Spleen (tissue), 7 donors: ENCODE results near the gene DIDO1.

ENCODE experiments used
- CTCF ChIP-seq, 11 experiments: fragments of 200-600 bp in 7 of 11; fragments of 450-650 bp in 4 of 11; sonication (generic) in 4 of 11; IDR thresholded peaks in 8 of 11; conservative IDR thresholded peaks in 3 of 11; 1 replicate in 7 of 11; 2 replicates in 4 of 11; pipeline versions ENCODE4 v1.4.0 to v1.8.0; 2016 to 2021; ENCODE audit warnings: antibody characterized with exemption in 11 of 11, inconsistent platforms in 4 of 11, mild to moderate bottlenecking in 1 of 11
- POLR2A ChIP-seq, 3 donors: fragments of 450-650 bp; IDR thresholded peaks; one replicate each; pipeline ENCODE4 v1.5.1; 2017; ENCODE audit warnings: antibody characterized with exemption in 3 of 3, mild to moderate bottlenecking in 1 of 3
- POLR2AphosphoS5 ChIP-seq, 3 donors: sonication (generic); formaldehyde crosslinking; IDR thresholded peaks; one replicate each; pipeline ENCODE4 v1.5.1; 2017; ENCODE audit warnings: antibody characterized with exemption in 3 of 3
- donor health status: DM: no; HTN: no; CAD: no; lungs with moderate emphysema.
- donor health status: DM: no; HTN: no; CAD: no.
- donor health status: DM: no; HTN: no; CAD: no.

- TF ChIP-seq CTCF (IDR thresholded peaks at IDR 0.05 in 8 of 11, conservative IDR thresholded peaks at IDR 0.05 in 3 of 11): peak in 8 of 11 experiments; percentile 28 to 53 (median 45)
- no peak for TF ChIP-seq POLR2A (IDR thresholded peaks at IDR 0.05)
- TF ChIP-seq POLR2AphosphoS5 (IDR thresholded peaks at IDR 0.05): peak; percentile 66 to 76 (median 76)
These were observed 50.6 kb downstream of the DIDO1 start for GRCh38 chr20:62875419-62876361.
